ENCODE data around the gene NABP2.
A peak's percentile ranks its signal among the peaks of the same experiment; 100 is the strongest.

Gene NABP2

DNA sequence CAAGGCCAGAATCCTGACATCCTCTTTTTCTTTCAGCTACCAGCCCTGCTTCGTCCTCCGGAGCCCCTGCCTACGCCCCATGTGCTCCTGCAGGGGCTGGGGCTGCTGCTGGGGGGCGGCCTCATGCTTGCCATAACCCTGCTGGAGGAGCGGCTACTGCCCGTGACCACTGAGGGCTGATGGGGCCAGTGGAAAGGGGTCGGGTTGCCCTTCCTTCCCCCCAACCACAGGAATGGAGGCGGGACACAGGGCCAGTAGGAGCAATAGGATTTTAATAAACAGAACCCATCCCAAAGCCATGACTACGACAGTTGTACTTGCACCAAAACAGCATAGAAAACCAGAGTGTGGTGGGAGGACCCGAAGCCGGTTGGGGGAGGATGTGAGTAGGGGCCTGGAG, 13.4 kb downstream of the NABP2 start:
- H3K4me3 Mint-ChIP-seq: no peak overlapping the region
- DNase-seq (no peak), ATAC-seq (replicated peaks) (no peak)
- H3K9me3 Mint-ChIP-seq: no peaks in the 10 kb centered on the region
- peaks cover 23% of the 10 kb centered on the region for H3K36me3 Mint-ChIP-seq (ENCODE audit: insufficient read depth)
- peaks cover 0 to 9% of the 10 kb centered on the region in 2 donors for H3K4me1 Mint-ChIP-seq (ENCODE audit: low read depth in 2 of 2)
- no peak overlapping the region for H3K27ac Mint-ChIP-seq
- H3K27me3 Mint-ChIP-seq: no peaks in the 10 kb centered on the region

DNA sequence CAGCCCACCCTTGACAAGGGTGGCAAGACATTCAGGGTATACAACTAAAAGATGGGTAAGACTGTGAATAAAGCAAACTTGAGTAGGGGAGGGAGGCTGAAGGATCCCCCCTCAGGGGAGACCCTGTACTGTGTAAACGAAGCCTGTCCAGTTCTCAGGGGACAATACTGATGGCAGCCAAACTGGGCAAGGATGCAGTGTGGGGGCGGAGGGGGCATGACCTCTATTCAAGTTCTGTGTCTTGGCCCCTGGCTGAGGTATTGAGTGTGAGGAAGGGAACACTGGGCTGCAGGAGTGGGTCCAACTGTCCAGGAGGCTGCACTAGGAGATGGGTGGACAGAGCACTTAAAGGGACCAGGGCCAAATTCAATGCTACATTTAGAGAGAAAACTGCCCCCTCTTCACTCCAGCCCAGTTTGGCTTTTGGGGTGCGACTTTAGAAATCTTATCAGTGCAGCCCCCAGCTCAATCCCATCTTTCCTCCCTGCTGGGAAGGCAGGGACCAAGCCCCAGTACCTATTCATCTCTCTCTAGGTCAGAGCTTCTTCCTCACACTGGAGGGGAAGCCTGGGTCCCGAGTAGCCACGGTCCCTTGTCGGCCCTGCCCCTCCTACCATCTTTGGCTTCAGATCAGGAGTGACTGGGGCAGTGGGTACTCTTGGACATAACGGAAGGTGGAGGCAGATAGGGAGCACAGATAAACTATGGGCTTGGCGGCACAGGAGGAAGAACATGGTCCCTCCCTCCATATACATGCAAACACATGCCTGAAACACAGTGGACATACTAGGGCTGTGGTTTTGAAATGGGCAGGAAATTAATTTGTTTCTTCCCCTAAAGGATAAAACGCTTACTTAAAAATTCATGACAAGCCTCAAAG, 17.5 kb downstream of the NABP2 start:
- Mint-ChIP-seq H3K4me3 (no peak overlapping the region), H3K9me3 (no peaks in the 10 kb centered on the region), H3K4me1 (ENCODE audit: low read depth in 2 of 2) (peaks cover 0 to 2% of the 10 kb centered on the region in 2 donors), H3K27ac (peak overlapping the region; percentile 42 to 76), H3K27me3 (no peaks in the 10 kb centered on the region), H3K36me3 (ENCODE audit: insufficient read depth) (peaks cover 40% of the 10 kb centered on the region)
- ATAC-seq (replicated peaks) (no peak), DNase-seq (no peak)

DNA sequence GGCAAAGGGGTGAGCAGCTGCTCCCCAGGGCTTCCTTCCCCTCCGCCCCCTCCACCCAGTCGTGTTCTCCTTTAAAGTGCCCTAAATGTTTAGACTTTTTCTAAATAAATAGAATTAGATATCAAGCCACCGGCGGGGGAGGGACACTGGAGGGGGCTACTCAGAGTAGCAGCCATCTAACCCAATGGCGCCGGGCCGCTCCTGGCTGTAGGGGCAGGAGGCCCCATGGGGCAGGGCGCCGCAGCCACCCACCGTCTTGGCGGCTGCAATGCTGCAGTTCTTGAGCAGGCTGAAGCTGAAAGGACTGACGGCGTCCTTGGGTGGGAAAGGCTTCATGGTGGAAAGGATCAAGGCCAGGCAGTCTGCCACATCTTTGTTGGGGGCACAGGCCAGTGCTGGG, 18.8 kb downstream of the NABP2 start:
- Mint-ChIP-seq H3K27me3 (no peaks in the 10 kb centered on the region), H3K36me3 (ENCODE audit: insufficient read depth) (peaks cover 48% of the 10 kb centered on the region), H3K9me3 (no peaks in the 10 kb centered on the region), H3K4me3 (no peak overlapping the region), H3K4me1 (ENCODE audit: low read depth in 2 of 2) (peaks cover 0 to 1% of the 10 kb centered on the region in 2 donors), H3K27ac (no peak overlapping the region)
- ATAC-seq (replicated peaks) (no peak), DNase-seq (no peak)

DNA sequence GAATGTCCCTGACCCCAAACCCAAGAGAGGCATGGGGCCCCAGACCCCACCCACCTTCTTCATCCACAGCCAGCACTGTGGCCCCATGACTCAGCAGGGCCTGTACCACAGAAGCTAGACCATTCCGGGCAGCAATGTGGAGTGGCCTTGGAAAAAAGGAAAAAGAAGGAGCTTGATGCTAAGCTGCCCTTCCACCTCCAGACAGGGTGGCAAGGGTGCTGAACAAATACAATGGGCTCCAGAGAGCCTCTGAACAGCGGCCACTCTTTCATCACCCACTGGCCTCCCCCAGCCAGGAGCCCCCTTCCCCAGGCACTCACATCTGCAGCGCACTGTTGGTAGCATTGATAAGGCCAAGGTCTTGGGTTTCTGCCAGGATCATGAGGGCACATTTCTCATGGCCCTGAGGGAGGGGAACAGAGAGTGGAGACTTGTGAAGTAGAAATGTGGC, 19.6 kb downstream of the NABP2 start:
- Mint-ChIP-seq H3K4me1 (ENCODE audit: low read depth in 2 of 2) (peaks cover 0 to 1% of the 10 kb centered on the region in 2 donors), H3K27me3 (no peaks in the 10 kb centered on the region), H3K27ac (no peak overlapping the region), H3K36me3 (ENCODE audit: insufficient read depth) (peaks cover 51% of the 10 kb centered on the region), H3K4me3 (no peak overlapping the region), H3K9me3 (no peaks in the 10 kb centered on the region)
- DNase-seq (no peak), ATAC-seq (replicated peaks) (no peak)

DNA sequence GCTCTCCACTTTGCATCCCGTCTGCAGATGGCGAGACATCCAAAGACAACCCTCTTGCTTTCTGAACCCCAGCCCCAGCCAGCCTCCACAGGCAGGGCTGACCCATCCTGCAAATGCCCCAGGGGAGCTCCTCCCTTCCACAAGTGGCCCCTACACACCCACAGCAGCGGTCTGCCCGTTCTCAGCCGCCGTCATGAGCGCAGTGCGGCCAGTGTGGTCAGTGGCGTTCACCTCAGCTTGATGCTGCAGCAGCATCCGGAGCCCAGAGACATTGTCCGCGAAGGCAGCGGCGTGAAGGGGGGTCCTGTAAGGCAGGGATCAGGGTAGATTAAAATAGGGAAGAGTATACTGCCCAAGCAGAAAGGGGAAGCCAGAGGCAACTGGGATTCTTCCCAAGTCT, 20.4 kb downstream of the NABP2 start:
- ATAC-seq (replicated peaks) (no peak), DNase-seq (no peak)
- Mint-ChIP-seq H3K9me3 (no peaks in the 10 kb centered on the region), H3K4me1 (ENCODE audit: low read depth in 2 of 2) (peaks cover 0 to 1% of the 10 kb centered on the region in 2 donors), H3K36me3 (ENCODE audit: insufficient read depth) (peaks cover 58% of the 10 kb centered on the region), H3K27me3 (no peaks in the 10 kb centered on the region), H3K27ac (no peak overlapping the region), H3K4me3 (no peak overlapping the region)

DNA sequence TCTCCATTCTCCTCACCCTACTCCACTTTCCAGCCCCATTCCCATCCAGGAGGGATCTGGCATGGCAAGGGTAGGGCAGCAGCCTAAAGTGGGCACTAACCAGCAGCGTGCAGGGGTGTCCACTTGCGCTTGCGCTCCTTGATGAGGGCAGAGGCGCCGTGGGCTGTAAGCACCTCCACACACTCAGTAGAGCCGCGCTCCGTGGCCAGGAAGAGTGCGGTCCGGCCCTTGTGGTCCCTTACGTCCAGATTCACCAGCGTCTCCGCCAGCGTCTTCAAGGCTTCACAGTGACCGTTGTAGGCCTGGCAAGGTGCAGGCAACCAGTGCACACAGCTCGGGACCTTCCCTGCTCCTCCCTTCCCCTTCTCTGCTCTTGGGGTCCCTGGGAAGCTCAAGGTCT, 23.8 kb downstream of the NABP2 start:
- Mint-ChIP-seq H3K36me3 (ENCODE audit: insufficient read depth) (peaks cover 67% of the 10 kb centered on the region), H3K27ac (no peak overlapping the region), H3K9me3 (no peaks in the 10 kb centered on the region), H3K27me3 (no peaks in the 10 kb centered on the region), H3K4me1 (ENCODE audit: low read depth in 2 of 2) (no peaks in the 10 kb centered on the region), H3K4me3 (no peak overlapping the region)
- ATAC-seq (replicated peaks) (no peak), DNase-seq (no peak)

DNA sequence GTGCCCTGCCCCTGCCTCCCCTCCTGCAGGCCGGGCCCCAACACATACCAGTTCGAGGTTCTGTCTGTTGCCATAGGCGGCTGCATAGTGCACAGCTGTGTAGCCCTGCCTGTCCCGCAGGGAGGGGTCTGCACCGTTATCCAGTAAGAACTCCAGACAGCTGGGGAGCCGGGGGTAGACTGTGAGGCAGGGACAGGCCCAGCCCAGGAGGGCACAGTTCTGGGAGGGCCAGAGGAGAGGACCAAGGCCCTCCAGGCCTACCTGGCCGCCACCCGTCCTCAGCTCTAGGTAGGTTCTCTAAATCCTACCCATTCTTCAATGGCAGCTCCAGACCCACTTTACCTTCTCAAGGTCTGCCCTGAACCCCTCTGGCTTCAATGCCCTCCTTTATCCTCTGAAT, 24.6 kb downstream of the NABP2 start:
- Mint-ChIP-seq H3K4me3 (no peak overlapping the region), H3K9me3 (no peaks in the 10 kb centered on the region), H3K36me3 (ENCODE audit: insufficient read depth) (peaks cover 70% of the 10 kb centered on the region), H3K27me3 (no peaks in the 10 kb centered on the region), H3K27ac (no peak overlapping the region), H3K4me1 (ENCODE audit: low read depth in 2 of 2) (no peaks in the 10 kb centered on the region)
- DNase-seq (no peak), ATAC-seq (replicated peaks) (no peak)

DNA sequence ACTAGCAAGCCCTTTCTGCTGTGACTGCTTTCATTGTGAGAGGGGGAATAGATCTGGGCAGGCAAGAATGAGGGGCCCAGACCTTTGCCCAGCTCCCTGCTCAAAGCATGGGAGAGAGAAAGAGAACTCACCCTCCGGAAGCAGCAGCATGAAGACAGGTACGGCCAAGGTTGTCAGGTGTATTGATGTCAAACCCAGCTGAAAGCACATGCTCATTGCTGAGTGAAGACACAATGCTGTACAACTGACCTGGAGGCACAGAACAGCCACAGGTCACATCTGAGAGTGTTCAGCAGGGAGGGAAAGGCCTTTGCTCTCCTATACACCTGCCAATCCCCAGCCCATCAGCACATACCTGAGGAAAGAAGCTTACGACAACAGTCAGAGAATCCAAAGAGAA, 28.5 kb downstream of the NABP2 start:
- peaks cover 63% of the 10 kb centered on the region for H3K36me3 Mint-ChIP-seq (ENCODE audit: insufficient read depth)
- ATAC-seq (replicated peaks): no peak

DNA sequence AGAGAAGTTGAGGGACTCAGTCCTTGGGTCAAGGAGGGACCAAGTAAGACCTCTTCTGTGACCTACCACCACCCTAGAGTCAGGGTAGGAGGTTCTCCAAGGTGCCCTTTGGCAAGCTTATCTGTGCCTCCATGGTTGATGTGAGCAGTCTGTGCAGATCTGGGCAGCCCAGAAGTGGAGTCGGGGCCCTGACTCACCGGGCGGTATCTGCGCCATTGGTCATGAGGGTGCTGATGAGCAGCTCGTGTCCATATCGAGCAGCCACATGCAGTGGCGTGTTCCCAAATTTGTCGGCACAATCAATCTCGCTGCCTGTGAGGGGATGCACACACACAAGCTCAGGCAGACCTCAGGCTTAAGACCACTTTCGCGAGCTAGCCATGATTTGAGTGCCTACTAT, 28.9 kb downstream of the NABP2 start:
- Mint-ChIP-seq H3K9me3 (no peaks in the 10 kb centered on the region), H3K27me3 (no peaks in the 10 kb centered on the region), H3K27ac (no peak overlapping the region), H3K4me3 (no peak overlapping the region), H3K4me1 (ENCODE audit: low read depth in 2 of 2) (peaks cover 10 to 16% of the 10 kb centered on the region in 2 donors), H3K36me3 (ENCODE audit: insufficient read depth) (peaks cover 64% of the 10 kb centered on the region)
- no peak for ATAC-seq (replicated peaks)
- no peak for DNase-seq

More for the DNA sequence above, 28.5 kb downstream of the NABP2 start:
- Mint-ChIP-seq H3K27me3 (no peaks in the 10 kb centered on the region), H3K4me3 (no peak overlapping the region), H3K27ac (no peak overlapping the region), H3K4me1 (ENCODE audit: low read depth in 2 of 2) (peaks cover 10 to 16% of the 10 kb centered on the region in 2 donors), H3K9me3 (no peaks in the 10 kb centered on the region)
- DNase-seq: no peak

DNA sequence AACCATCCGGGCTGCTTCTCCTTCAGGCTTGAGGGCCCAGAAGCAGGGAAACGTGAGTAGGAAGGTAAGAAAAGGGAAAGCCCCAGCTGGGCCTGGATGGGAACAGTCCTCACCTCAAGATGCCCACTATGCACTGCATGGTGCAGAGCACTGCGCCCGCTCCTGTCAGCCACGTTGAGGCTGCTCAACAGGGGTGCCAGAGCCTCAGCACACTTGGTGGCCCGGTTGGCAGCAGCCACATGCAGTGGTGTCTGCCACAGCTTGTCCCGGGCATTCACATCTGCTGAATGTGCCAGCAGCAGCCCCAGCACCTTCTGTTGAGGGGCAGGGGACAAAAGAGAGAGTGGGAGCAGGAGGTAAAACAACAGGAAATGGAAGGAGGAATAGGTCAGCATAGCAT, 31.5 kb downstream of the NABP2 start:
- Mint-ChIP-seq H3K27me3 (no peaks in the 10 kb centered on the region), H3K36me3 (ENCODE audit: insufficient read depth) (peaks cover 60% of the 10 kb centered on the region), H3K4me3 (peak overlapping the region in 1 of 2 donors; percentile 14), H3K4me1 (ENCODE audit: low read depth in 2 of 2) (peaks cover 17 to 23% of the 10 kb centered on the region in 2 donors), H3K9me3 (no peaks in the 10 kb centered on the region), H3K27ac (peak overlapping the region in 1 of 2 donors; percentile 65)
- ATAC-seq (replicated peaks): no peak
- DNase-seq: no peak

DNA sequence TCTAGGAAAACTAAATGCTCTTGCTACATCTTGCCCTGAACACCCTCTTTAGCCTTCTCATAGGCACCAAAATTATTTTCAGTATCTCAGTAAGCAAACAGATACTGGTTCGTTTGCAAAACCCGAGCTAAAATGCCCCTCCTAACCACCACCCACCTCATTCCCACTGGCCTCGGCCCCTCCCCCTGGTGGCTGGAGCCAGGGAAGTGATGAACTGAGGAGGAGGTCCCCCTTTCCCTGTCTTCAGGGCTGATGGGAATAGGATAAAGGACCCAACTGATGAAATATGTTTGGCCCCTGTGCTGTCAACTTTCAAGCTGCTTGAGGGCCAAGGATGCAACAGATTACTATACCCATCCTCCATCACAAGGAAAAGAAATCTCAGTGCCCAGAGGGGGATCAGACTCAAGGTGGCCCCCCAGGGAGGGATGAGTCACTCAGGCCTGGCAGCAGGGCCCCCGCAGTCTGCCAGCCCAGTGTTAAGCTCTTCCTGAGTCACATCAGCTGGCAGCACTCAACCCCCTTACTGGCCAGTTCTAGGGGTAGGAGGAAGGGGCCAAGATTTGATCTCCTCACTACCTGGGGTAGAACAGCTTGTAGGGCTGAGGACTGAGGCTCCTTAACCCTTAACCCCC, 32.3 kb downstream of the NABP2 start:
- DNase-seq (no peak), ATAC-seq (replicated peaks) (no peak)
- peak overlapping the region; percentile 65 to 79 for H3K27ac Mint-ChIP-seq
- peaks cover 17 to 23% of the 10 kb centered on the region in 2 donors for H3K4me1 Mint-ChIP-seq (ENCODE audit: low read depth in 2 of 2)
- H3K36me3 Mint-ChIP-seq (ENCODE audit: insufficient read depth): peaks cover 58% of the 10 kb centered on the region
- no peaks in the 10 kb centered on the region for H3K27me3 Mint-ChIP-seq
- H3K9me3 Mint-ChIP-seq: no peaks in the 10 kb centered on the region
- H3K4me3 Mint-ChIP-seq: peak overlapping the region; percentile 83

DNA sequence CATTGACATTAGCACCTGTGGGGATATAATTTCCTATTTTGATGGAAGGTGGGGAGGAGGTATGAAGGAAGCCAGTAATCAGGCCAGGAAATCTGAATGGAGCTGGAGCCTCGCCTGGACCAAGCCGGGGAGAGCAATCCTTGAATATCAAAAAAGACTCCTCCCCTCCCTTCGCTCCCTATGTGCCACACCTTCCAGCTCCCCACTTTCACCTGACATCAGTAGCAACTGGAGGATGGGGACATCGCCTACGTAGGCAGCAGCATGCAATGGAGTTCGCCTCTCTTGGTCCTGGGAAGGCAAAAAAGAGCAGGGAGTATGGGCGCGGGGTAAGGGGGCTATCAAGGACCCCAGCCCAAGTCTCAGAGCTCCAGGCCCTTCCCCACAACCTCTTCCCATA, 32.9 kb downstream of the NABP2 start:
- H3K36me3 Mint-ChIP-seq (ENCODE audit: insufficient read depth): peaks cover 52% of the 10 kb centered on the region
- no peaks in the 10 kb centered on the region for H3K27me3 Mint-ChIP-seq

DNA sequence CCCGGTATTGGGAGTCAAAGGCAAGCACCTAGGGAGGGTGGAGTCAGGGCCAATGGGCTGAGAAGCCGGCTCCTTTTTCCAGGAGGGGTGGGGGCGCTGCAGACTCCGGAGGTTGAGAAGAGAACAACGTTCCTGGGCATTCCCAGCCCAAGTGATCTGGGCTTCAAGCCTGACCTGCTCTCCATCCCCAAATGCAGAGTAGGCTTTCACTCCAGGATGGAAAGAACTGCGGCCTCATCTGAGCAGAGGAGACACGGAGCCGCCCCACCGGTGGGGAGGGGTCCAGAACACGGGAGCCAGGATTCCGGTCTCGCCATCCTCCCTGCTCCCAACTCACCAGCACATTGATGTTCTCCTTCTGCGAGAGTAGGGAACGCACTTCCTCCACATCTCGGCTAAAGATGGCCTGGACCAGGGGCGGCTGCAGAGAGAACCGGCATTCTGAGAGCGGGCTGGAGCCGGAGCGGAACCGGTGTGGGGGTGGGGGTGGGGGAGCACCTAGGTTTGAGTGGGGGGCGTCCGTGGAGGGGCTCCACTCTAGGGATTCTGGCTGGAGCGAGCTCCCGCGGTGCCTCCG, 33.4 kb downstream of the NABP2 start:
- Mint-ChIP-seq H3K27me3 (no peaks in the 10 kb centered on the region), H3K36me3 (ENCODE audit: insufficient read depth) (peaks cover 47% of the 10 kb centered on the region), H3K9me3 (no peaks in the 10 kb centered on the region), H3K27ac (peak overlapping the region; percentile 79 to 93), H3K4me1 (ENCODE audit: low read depth in 2 of 2) (peaks cover 17 to 23% of the 10 kb centered on the region in 2 donors), H3K4me3 (peak overlapping the region; percentile 83)
- peak; percentile 5 for ATAC-seq (replicated peaks)
- DNase-seq: no peak

More for the DNA sequence above, 32.9 kb downstream of the NABP2 start:
- DNase-seq: no peak
- H3K4me3 Mint-ChIP-seq: peak overlapping the region; percentile 83
- peaks cover 17 to 23% of the 10 kb centered on the region in 2 donors for H3K4me1 Mint-ChIP-seq (ENCODE audit: low read depth in 2 of 2)
- no peaks in the 10 kb centered on the region for H3K9me3 Mint-ChIP-seq
- no peak for ATAC-seq (replicated peaks)
- H3K27ac Mint-ChIP-seq: peak overlapping the region; percentile 79 to 93
